Adrenal gland (tissue), 5 donors: Measurements from ENCODE around the gene BPIFB2.

Source experiments
- CTCF ChIP-seq, 6 experiments: fragments of 450-650 bp in 4 of 6; fragments of 200-600 bp in 2 of 6; sonication (generic) in 1 of 6; IDR thresholded peaks; 1 replicate in 5 of 6; 2 replicates in 1 of 6; pipeline versions ENCODE4 v1.5.1 to v1.8.0; 2016 to 2021; ENCODE audit warnings: antibody characterized with exemption in 6 of 6, mild to moderate bottlenecking in 2 of 6, moderate library complexity in 1 of 6
- POLR2A ChIP-seq, 2 donors: fragments of 450-650 bp; IDR thresholded peaks; one replicate each; pipeline ENCODE4 v1.6.1; 2017; ENCODE audit warnings: antibody characterized with exemption in 2 of 2, mild to moderate bottlenecking in 2 of 2, moderate library complexity in 1 of 2
- donor health status: DM: no; HTN: no; CAD: no.

- no peak for TF ChIP-seq POLR2A (IDR thresholded peaks at IDR 0.05)
- TF ChIP-seq CTCF (IDR thresholded peaks at IDR 0.05), result no peak
Observed at GRCh38 chr20:32959351-32960221, 47.9 kb upstream of the BPIFB2 start.
